Nucleus accumbens (tissue), 56 donors: ENCODE measurements around the gene ALG12.

ENCODE experiments used
- DNase-seq, 56 donors: peaks; one replicate each; lab custom pipeline; 2025; lab: John Stamatoyannopoulos, UW

Gene ALG12

DNA sequence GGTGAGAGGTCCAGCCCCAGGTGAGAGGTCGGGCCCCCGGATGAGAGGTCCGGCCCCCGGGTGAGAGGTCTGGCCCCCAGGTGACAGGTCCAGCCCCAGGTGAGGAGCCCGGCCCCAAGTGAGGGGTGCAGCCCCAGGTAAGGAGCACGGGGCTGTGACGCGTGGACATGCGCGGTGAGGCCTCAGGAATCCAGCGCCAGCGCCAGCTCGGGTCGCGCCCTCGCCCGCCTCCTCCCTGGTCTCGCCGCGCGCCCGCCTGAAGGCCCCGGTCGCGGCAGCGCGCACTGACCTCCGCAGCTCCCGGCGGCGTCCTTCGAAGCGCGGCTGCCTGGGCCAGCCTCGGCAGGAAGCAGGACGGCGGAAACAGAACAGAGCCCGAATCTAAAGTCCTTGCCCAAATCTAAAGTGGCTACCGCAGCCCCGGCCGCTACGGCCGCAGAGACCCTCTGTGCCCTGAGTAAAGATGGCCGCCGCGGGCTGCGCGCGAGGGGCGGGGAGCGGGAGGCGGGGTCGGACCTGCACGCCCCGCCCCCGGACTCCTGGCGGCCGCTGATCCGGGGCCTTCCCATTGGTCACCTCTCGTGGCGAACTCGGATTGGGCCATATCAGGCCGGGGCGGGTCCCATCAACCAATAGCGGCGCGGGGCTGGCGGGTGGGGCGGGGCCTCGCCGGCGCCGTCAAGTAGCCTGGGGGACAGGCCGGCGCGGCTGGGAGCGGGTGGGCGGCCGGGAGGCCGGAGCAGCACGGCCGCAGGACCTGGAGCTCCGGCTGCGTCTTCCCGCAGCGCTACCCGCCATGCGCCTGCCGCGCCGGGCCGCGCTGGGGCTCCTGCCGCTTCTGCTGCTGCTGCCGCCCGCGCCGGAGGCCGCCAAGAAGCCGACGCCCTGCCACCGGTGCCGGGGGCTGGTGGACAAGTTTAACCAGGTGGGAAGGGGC, at the start of gene ALG12, which contains the start of gene CRELD2:
ALG12 (minus strand) TSS at position 465 of the 937 bp plus-strand sequence. CDS start 4,673 bp downstream, outside the sequence.
CRELD2 (plus strand) TSS at position 661 of the 937 bp plus-strand sequence; CDS start at position 797, 136 bp downstream.
- peak; percentile 66 to 99 (median 95) for DNase-seq

DNA sequence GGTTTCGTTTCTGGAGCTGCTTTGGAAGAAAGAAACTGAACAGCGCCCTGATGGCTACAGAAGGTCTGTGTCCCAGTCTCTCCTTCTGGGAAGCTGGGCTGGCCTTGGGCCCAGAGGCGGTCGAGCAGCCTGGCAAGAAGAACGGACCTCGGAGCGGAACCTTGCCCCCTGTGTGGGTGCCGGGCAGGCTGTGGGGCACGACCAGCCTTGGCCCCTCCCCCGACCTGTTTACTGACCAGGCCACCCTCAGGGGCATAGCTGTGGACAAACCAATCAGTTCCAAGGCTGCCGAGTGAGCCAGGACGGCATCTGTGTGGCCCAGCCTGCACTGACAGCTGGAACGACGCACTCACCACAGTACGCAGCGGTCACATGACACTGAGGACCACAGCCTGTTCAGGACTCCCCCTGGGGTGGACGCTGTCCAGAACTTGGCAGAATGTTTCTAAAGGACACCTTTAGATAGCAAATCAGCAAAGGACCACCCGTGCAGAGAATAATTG, 49.5 kb upstream of the ALG12 start:
- peak in 36 of 56 donors; percentile 25 to 73 (median 53) for DNase-seq

DNA sequence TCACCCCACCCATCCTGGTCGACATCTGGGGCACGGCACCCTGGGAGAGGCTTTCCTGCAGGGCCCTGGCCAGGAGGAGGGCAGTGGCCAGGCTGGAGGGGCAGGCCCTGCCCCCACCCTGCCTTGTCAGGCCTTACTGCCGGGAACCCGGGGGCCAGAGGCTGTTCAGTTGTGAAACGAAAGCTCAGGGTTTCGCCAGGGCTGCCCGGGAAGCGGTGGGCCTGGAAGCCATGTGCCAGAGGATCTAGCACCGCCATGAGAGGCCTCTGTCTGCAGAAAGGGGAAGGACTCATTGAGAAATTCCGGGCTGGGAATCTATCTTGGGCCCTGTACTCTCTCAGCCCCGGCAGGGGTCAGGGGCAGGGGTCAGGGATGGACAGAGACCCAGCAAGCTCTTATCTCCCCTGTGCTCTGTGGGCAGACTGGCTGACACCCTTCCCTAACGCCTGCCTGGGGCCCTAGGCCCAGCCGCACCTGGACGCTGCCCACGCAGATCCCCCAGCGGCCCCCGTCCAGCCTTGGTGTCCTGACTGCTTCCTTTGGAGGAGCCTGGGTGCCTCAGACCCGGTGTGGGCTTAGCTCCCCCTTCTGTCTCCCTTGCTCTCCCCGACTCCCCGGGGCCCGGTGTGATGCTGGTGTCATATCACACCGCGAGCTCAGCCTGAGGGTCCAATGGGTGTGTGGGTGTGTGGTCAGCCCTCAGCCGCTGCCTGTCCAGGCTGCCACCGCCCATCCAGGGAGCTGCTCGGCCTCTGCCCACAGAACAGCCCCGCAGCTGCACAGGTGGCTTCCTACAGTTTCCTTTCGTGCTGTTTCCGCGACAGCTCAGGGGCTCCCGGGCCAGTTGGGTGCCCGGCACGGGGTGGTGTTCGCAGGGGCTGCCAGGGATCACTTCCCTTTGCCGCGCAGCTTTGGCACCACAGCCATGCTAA, 48.8 kb upstream of the ALG12 start:
- DNase-seq: peak in 1 of 56 donors; percentile 44

DNA sequence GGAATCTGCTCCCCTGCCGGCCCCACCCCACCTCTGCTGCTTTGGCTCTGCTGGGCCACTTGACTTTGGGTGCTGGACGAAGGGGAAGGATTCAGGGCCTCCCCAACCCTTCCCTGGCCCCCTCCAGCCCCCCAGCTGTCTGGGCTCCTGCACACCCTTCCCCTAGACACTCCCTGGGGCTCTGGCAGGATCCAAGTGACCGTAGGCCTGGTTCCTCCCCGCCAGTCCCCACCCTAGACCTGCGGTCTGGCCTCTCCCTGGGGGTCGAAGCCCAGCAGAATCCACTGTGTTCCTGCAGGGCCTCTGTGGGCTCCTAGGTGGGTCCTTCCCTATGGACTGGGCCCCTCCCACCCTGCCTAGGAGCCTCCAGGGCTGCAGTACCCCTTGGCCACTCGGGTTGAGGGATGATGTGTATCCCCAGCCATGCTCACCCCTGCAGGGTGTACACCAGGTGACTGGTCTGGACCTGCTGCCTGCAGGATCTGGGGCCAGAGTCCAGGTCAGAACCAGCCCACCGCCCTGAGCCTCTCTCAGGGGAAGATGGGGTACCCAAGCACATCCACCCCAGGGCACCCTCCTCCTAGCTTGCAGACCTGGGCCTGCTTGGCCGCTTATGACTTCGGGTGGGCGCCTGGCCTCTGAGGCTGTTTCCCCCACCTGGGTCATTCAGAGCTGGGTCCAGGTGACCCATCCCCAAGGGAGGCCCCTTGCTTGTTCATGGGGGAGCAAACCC, 48.0 kb upstream of the ALG12 start:
- no peak for DNase-seq

DNA sequence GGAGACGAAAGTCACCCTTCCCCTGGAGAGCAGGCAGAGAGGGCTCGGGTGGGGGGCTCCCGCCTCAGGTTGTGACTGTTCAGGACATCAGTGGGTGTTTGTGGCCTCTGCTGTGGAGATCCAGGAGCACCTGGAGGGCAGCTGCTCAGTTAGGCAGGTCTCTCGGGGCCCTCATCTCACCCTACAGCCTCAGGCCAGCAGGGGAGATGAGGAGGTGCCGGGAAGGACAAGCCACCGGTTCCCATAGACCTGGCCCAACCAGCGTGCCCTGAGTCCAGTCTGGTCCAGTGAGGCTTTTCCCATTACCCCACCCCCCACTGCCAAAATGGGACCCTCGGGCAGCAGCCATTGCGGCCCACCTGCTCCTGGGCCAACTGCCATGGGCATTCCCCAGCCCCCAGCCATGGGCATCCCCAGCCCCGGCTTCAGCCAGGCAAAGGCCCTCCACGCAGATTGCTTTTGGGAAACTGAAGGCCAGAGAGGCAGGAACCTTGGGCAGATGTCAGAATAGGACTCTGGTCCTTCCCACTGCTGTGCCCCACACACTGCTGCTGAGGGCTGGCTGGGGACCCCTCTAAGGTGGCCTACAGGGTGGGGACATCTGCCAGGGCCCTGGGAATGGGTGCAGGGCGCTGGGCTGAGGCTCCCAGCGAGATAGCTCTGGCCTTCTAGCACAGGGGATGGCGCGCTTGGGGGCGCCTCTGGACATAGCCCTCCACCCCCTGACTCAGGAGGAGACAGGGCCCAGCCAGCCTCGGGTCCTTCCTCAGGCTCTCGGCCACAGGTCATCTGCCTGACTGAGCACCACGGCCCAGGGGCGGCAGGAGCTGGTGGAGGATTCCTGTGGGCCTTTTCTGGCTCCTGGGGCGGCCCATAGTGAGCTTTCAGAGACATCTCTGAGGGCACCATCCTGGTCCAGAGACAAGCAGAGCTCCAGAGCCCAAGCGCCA, 47.1 kb upstream of the ALG12 start:
- DNase-seq: no peak

DNA sequence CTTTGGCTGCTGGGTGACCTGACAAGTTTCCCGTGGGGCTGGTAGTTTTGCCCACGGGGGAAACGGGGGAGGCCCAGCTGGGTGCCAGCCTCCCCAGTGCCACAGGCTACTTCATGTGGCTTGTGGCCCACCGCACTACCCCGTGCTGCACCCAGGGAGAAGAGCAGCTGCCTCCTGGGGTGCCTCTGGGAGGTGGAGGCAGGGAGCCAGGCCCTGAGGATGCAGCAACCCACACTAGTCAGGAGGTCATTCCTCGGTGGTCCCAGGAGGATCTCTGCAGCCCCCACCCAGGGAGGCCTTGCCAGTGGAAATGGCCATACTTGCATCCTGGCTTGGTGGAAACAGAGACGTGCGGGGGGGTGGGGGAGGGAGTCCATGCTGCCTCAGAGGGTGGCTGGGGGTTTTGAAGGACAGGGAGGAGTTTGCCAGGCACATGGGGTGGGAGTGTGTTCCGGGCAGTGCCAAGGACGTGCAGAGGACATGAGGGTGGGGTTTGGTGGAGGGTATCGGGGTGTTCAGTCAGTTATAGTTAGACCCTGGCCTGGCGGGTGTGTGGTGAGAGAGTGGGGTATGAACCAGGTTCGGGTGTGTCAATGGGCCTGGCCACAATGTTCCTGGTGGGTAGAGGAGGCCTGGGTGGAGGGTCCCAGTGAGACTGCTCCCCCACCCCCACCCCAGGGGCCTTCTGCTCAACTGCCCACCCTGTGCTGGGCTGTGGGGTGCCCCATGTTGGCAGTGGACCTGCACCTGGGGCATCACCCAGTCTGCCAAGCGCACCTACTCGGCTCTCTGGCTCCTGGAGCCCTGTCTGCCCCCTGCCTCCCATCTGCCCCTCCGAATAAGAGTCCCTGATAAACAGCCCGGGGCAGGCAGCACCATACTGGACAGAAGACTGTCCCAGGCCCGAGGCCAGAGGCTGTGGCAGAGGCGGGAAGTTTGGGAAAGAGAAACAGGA, 46.2 kb upstream of the ALG12 start:
- DNase-seq: no peak

DNA sequence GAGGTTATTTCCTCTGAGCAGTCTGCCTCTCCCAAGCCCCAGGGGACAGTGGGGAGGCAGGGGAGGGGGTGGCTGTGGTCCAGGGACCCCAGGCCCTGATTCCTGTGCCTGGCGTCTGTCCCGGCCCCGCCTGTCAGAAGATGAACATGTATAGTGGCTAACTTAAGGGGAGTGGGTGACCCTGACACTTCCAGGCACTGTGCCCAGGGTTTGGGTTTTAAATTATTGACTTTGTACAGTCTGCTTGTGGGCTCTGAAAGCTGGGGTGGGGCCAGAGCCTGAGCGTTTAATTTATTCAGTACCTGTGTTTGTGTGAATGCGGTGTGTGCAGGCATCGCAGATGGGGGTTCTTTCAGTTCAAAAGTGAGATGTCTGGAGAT, 45.4 kb upstream of the ALG12 start:
- no peak for DNase-seq

DNA sequence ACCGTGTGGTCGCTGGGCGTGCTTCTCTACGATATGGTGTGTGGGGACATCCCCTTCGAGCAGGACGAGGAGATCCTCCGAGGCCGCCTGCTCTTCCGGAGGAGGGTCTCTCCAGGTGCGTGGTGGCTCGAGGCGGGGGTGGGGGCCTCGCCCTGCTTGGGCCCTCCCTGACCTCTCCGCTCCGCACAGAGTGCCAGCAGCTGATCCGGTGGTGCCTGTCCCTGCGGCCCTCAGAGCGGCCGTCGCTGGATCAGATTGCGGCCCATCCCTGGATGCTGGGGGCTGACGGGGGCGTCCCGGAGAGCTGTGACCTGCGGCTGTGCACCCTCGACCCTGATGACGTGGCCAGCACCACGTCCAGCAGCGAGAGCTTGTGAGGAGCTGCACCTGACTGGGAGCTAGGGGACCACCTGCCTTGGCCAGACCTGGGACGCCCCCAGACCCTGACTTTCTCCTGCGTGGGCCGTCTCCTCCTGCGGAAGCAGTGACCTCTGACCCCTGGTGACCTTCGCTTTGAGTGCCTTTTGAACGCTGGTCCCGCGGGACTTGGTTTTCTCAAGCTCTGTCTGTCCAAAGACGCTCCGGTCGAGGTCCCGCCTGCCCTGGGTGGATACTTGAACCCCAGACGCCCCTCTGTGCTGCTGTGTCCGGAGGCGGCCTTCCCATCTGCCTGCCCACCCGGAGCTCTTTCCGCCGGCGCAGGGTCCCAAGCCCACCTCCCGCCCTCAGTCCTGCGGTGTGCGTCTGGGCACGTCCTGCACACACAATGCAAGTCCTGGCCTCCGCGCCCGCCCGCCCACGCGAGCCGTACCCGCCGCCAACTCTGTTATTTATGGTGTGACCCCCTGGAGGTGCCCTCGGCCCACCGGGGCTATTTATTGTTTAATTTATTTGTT, 44.8 kb upstream of the ALG12 start:
- DNase-seq: no peak

DNA sequence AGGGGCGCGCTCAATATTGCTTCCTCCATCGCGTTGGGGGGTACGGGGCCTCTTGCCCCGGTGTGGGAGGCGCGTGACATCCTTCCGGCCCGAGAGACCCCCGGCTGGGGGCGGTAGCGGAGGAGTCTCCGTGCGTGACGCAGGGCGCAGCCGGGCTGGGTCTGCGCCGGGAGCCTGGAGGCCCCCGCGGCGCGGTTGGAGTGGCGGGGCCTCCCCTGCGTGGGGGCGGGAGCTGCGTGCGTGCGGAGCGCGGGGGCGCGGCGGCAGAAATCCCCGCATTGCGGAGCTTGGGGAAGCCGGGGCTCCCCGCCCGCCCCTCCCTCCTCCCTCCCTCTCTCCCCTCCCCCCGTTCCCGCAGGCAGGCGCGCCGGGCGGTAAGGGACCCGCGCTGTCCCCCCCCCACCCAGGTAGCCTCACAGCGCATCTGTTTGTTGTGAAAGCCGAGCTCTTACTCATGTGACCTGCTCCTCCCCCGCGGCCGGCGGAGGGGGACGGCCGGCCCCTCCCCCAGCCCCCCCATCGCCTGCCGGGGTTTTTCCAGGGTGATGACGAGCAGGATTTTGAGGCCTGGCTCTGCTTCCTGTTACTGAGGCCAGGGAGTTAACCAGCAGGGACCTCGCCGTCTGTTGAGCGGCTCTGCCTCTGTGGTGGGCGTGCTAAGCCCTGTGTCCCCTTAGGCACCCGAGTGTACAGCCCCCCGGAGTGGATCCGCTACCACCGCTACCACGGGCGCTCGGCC, 43.9 kb upstream of the ALG12 start:
- DNase-seq: peak in 47 of 56 donors; percentile 17 to 83 (median 60)

DNA sequence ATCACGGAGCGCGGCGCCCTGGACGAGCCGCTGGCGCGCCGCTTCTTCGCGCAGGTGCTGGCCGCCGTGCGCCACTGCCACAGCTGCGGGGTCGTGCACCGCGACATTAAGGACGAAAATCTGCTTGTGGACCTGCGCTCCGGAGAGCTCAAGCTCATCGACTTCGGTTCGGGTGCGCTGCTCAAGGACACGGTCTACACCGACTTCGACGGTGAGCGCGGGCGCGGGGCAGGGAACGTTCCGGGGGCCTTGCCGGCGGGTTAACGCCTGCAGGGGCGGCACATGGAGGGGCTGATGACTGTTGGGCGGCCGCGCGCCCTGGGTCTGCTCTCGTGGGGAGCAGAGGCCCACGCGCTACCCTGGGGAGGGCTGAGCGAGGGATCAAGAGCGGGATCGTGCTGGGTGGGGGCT, 43.4 kb upstream of the ALG12 start:
- DNase-seq: peak in 1 of 56 donors; percentile 36

DNA sequence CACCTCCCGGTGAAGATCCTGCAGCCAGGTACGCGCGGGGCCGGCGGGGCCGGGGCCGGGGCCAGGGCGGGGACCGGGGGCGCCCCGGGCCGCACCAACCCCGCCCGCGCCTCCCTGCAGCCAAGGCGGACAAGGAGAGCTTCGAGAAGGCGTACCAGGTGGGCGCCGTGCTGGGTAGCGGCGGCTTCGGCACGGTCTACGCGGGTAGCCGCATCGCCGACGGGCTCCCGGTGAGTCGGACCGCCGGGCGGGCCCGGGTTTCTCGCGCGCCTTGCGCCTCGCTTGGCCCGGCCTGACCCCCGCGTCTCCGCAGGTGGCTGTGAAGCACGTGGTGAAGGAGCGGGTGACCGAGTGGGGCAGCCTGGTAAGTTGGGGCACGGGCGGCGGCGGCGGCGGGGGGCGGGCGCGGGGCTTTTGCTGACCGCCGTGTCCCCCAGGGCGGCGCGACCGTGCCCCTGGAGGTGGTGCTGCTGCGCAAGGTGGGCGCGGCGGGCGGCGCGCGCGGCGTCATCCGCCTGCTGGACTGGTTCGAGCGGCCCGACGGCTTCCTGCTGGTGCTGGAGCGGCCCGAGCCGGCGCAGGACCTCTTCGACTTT, 42.9 kb upstream of the ALG12 start:
- DNase-seq: peak in 4 of 56 donors; percentile 21 to 48 (median 30)

DNA sequence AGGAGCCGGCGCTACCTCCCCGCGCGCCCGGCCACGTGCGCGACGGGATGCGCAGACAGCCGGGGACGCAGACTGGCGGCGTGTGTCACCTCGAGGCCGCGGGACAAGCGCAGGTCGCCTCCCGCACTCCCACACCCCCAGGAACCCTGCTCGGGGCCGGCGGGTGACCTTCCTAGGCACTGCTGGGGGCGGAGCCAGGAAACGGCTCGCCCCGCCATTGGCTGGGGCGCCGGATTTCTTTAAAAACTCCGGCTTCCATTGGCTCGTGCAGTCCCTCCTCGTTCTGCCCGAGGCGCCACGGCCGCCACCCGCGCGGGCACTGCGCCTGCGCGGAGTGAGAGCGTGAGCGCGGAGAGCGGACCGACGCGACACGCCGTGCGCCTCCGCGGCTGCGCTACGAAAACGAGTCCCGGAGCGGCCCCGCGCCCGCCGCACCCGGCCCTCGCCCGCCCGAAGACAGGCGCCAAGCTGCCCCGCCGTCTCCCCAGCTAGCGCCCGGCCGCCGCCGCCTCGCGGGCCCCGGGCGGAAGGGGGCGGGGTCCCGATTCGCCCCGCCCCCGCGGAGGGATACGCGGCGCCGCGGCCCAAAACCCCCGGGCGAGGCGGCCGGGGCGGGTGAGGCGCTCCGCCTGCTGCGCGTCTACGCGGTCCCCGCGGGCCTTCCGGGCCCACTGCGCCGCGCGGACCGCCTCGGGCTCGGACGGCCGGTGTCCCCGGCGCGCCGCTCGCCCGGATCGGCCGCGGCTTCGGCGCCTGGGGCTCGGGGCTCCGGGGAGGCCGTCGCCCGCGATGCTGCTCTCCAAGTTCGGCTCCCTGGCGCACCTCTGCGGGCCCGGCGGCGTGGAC, 42.1 kb upstream of the ALG12 start, which contains the start of gene PIM3:
PIM3 (plus strand) TSS at position 614 of the 846 bp plus-strand sequence; CDS start at position 790, 176 bp downstream.
- peak; percentile 49 to 96 (median 90) for DNase-seq

DNA sequence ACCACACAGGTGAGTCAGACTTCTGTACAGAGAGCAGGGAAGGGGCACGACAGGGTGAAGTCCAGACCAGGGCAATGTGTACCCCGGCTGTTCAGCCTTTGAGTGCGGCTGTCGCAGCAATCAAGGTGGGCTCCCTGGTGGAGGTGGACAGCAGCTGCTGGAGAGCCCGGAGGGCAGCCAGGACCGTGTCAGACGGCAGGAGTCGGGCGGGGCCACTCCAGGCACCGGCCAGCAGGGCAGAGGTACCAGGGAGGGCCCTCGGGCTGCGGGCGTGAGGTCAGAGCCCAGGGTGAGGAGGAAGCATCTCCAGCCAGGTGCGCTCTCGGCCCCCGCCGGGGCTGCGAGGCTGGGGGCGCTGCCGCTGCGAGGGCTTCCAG, 41.5 kb upstream of the ALG12 start:
- DNase-seq: peak in 2 of 56 donors; percentile 54 to 77
